ENCODE measurements around the gene KCTD15.

DNA sequence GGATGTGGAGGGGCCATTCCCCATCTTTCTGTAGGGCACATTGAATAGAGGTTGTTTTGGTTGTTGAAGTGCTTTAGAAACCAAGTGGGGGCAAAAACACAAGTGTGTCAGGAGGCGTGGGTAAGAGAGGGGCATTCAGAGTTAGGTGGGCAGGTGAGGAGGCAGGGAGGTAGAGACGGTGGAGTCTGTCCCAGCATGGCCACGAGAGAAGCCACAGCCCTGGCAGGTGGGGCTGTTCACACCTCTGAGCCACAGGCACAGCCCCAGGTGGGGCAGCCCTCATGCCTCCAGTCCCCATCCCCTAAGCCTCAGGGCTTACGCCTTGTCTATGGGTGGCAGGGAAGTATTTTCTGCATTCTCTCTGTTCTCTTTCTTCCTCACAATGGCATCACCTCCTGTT lies 43.7 kb downstream of the KCTD15 start:
- TF ChIP-seq, protein P1, sequence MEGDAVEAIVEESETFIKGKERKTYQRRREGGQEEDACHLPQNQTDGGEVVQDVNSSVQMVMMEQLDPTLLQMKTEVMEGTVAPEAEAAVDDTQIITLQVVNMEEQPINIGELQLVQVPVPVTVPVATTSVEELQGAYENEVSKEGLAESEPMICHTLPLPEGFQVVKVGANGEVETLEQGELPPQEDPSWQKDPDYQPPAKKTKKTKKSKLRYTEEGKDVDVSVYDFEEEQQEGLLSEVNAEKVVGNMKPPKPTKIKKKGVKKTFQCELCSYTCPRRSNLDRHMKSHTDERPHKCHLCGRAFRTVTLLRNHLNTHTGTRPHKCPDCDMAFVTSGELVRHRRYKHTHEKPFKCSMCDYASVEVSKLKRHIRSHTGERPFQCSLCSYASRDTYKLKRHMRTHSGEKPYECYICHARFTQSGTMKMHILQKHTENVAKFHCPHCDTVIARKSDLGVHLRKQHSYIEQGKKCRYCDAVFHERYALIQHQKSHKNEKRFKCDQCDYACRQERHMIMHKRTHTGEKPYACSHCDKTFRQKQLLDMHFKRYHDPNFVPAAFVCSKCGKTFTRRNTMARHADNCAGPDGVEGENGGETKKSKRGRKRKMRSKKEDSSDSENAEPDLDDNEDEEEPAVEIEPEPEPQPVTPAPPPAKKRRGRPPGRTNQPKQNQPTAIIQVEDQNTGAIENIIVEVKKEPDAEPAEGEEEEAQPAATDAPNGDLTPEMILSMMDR (IDR thresholded peaks at IDR 0.05), result no peak
- TF ChIP-seq EZH2 (IDR thresholded peaks at IDR 0.05; ENCODE audit: borderline replicate concordance, insufficient read depth, low read depth, low read length, poor library complexity, severe bottlenecking), result no peak
